HepG2 (cell line): ENCODE measurements around the gene SEZ6. TPM values are rescaled to one million over a fixed set of nuclear protein-coding genes. Genes with fewer than 3 reads are reported as not detected.

Experiments used
- AHR ChIP-seq: IDR thresholded peaks from 2 replicates; pipeline ENCODE4 v1.6.1; 2018; ENCODE audit warnings: missing genetic modification reagents, missing compliant biosample characterization
- BRF2 ChIP-seq: sonication (generic); formaldehyde crosslinking; IDR thresholded peaks from 2 replicates; pipeline ENCODE4 v1.8.1; 2022; ENCODE audit warnings: mild to moderate bottlenecking, missing genetic modification reagents
- CEBPB ChIP-seq: IDR thresholded peaks from 2 replicates; pipeline ENCODE4 v1.6.1; 2011; ENCODE audit warnings: low read depth, low read length, improper control_type of control experiment, borderline replicate concordance
- CHCHD3 ChIP-seq: sonication (generic); formaldehyde crosslinking; IDR thresholded peaks from 2 replicates; pipeline ENCODE4 v1.8.0; 2022; ENCODE audit warnings: mild to moderate bottlenecking, missing genetic modification reagents, moderate library complexity
- ELF1 ChIP-seq: sonication (generic); formaldehyde crosslinking; IDR thresholded peaks from 2 replicates; pipeline ENCODE4 v1.4.0; 2020; ENCODE audit warnings: missing genetic modification reagents
- ESRRA ChIP-seq: sonication (generic); formaldehyde crosslinking; IDR thresholded peaks from 2 replicates; pipeline ENCODE4 v1.5.1; 2020; ENCODE audit warnings: mild to moderate bottlenecking, low read depth, missing genetic modification reagents
- HNRNPUL1 ChIP-seq: fragments of 200-400 bp; formaldehyde crosslinking; IDR thresholded peaks from 2 replicates; pipeline ENCODE4 v1.6.1; 2017; ENCODE audit warnings: low read depth, mild to moderate bottlenecking, low read length, moderate library complexity
- ISL2 ChIP-seq: sonication (generic); formaldehyde crosslinking; IDR thresholded peaks from 2 replicates; pipeline ENCODE4 v1.5.0; 2020; ENCODE audit warnings: missing genetic modification reagents
- KAT7 ChIP-seq: IDR thresholded peaks from 2 replicates; pipeline ENCODE4 v1.6.1; 2018; ENCODE audit warnings: borderline replicate concordance, missing compliant biosample characterization
- MED8 ChIP-seq: sonication (generic); formaldehyde crosslinking; IDR thresholded peaks from 2 replicates; pipeline ENCODE4 v1.8.1; 2023; ENCODE audit warnings: mild to moderate bottlenecking, missing genetic modification reagents; ENCODE audit not compliant: insufficient replicate concordance
- NPAS2 ChIP-seq: sonication (generic); formaldehyde crosslinking; IDR thresholded peaks from 2 replicates; pipeline ENCODE4 v1.8.0; 2022; ENCODE audit warnings: mild to moderate bottlenecking, missing genetic modification reagents, borderline replicate concordance
- PAWR ChIP-seq: sonication (generic); formaldehyde crosslinking; IDR thresholded peaks from 2 replicates; pipeline ENCODE4 v1.4.0; 2020; ENCODE audit warnings: missing genetic modification reagents, mild to moderate bottlenecking, borderline replicate concordance
- POLR2A ChIP-seq, 2 experiments: IDR thresholded peaks; 2 replicates each; pipeline ENCODE4 v1.6.1; 2011; ENCODE audit warnings: low read depth in 2 of 2, low read length in 2 of 2, mild to moderate bottlenecking in 1 of 2, moderate library complexity in 1 of 2; ENCODE audit not compliant: insufficient read depth in 1 of 2
- REXO4 ChIP-seq: sonication (generic); formaldehyde crosslinking; IDR thresholded peaks from 2 replicates; pipeline ENCODE4 v1.8.0; 2022; ENCODE audit warnings: missing genetic modification reagents, mild to moderate bottlenecking, borderline replicate concordance
- SYNCRIP ChIP-seq: fragments of 200-400 bp; formaldehyde crosslinking; IDR thresholded peaks from 2 replicates; pipeline ENCODE4 v1.6.1; 2018; ENCODE audit warnings: mild to moderate bottlenecking, low read depth, low read length; ENCODE audit not compliant: insufficient read depth
- TAF15 ChIP-seq: fragments of 200-400 bp; formaldehyde crosslinking; IDR thresholded peaks from one replicate; pipeline ENCODE4 v1.6.1; 2018; ENCODE audit warnings: mild to moderate bottlenecking, low read depth, low read length; ENCODE audit not compliant: poor library complexity, severe bottlenecking
- TRIM22 ChIP-seq: fragments of 450-650 bp; IDR thresholded peaks from 2 replicates; pipeline ENCODE4 v1.6.1; 2017
- ZFAT ChIP-seq: sonication (generic); formaldehyde crosslinking; conservative IDR thresholded peaks from 2 replicates; pipeline ENCODE4 v1.8.1; 2023; ENCODE audit warnings: missing genetic modification reagents, inconsistent platforms
- ZNF101 ChIP-seq: sonication (generic); formaldehyde crosslinking; IDR thresholded peaks from 2 replicates; pipeline ENCODE4 v1.4.0; 2020; ENCODE audit warnings: mild to moderate bottlenecking, low read depth, missing genetic modification reagents, borderline replicate concordance
- ZNF12 ChIP-seq: sonication (generic); formaldehyde crosslinking; IDR thresholded peaks from 2 replicates; pipeline ENCODE4 v1.5.0; 2020; ENCODE audit warnings: missing genetic modification reagents
- ZNF18 ChIP-seq: sonication (generic); formaldehyde crosslinking; IDR thresholded peaks from 2 replicates; pipeline ENCODE4 v1.8.0; 2022; ENCODE audit warnings: mild to moderate bottlenecking, missing genetic modification reagents; ENCODE audit not compliant: insufficient replicate concordance
- ZNF207 ChIP-seq: fragments of 450-650 bp; IDR thresholded peaks from 2 replicates; pipeline ENCODE4 v1.6.1; 2016; ENCODE audit warnings: antibody characterized with exemption, borderline replicate concordance
- ZNF230 ChIP-seq: sonication (generic); formaldehyde crosslinking; IDR thresholded peaks from 2 replicates; pipeline ENCODE4 v1.4.0; 2020; ENCODE audit warnings: mild to moderate bottlenecking, missing genetic modification reagents
- ZNF264 ChIP-seq: sonication (generic); formaldehyde crosslinking; IDR thresholded peaks from 2 replicates; pipeline ENCODE4 v1.4.0; 2020; ENCODE audit warnings: missing genetic modification reagents
- ZNF292 ChIP-seq: sonication (generic); formaldehyde crosslinking; IDR thresholded peaks from 2 replicates; pipeline ENCODE4 v1.8.1; 2022; ENCODE audit warnings: mild to moderate bottlenecking, low read depth, missing genetic modification reagents, borderline replicate concordance
- ZNF350 ChIP-seq: sonication (generic); formaldehyde crosslinking; IDR thresholded peaks from 2 replicates; pipeline ENCODE4 v1.4.0; 2020; ENCODE audit warnings: mild to moderate bottlenecking, low read depth, missing genetic modification reagents, borderline replicate concordance
- ZNF569 ChIP-seq: sonication (generic); formaldehyde crosslinking; IDR thresholded peaks from 2 replicates; pipeline ENCODE4 v1.5.0; 2020; ENCODE audit warnings: mild to moderate bottlenecking, missing genetic modification reagents, moderate library complexity, borderline replicate concordance
- ZNF724P ChIP-seq: sonication (generic); formaldehyde crosslinking; IDR thresholded peaks from 2 replicates; pipeline ENCODE4 v1.8.0; 2022; ENCODE audit warnings: missing genetic modification reagents, borderline replicate concordance
- ZNF768 ChIP-seq: sonication (generic); formaldehyde crosslinking; IDR thresholded peaks from 2 replicates; pipeline ENCODE4 v1.4.0; 2020; ENCODE audit warnings: missing genetic modification reagents
- ZNF790 ChIP-seq: sonication (generic); formaldehyde crosslinking; IDR thresholded peaks from 2 replicates; pipeline ENCODE4 v1.8.0; 2022; ENCODE audit warnings: missing genetic modification reagents, mild to moderate bottlenecking, borderline replicate concordance
- ZNF878 ChIP-seq: sonication (generic); formaldehyde crosslinking; IDR thresholded peaks from 2 replicates; pipeline ENCODE4 v1.8.1; 2023; ENCODE audit warnings: mild to moderate bottlenecking, missing genetic modification reagents, moderate library complexity
- polyA plus RNA-seq, 8 experiments: library from polyadenylated mRNA; depleted of rRNA in 3 of 8; stranded (reverse) in 7 of 8; unstranded in 1 of 8; fragments of >200 nt; fragmentation: Illumina TruSeq in 4 of 8; extraction: Trizol in 4 of 8; gene quantifications; 2 replicates each; pipeline versions ENCODE4 v1.2.1 to v1.2.3, GENCODE V29; 2011 to 2016; ENCODE audit warnings: low read depth in 4 of 8, missing spikeins in 1 of 8, mixed read lengths in 1 of 8; ENCODE audit not compliant: insufficient read depth in 1 of 8
- total RNA-seq, 5 experiments: library from RNA; depleted of rRNA; stranded (reverse); fragments of >200 nt; fragmentation: Illumina TruSeq; extraction: Trizol; gene quantifications; 2 replicates each; pipeline ENCODE4 v1.2.3, GENCODE V29; 2016; ENCODE audit warnings: low read depth in 1 of 5

Gene SEZ6
- total and polyA plus RNA-seq, 2 of the 13 experiments (the other 11 are each of a cell fraction or from before 2014, with no cell fraction given), result not detected

GRCh38 chr17:28948873-28949184 lies 57.0 kb downstream of the SEZ6 start (continued):
- TF ChIP-seq PAWR (no peak), NPAS2 (CRISPR knock-in tag) (no peak), REXO4 (CRISPR knock-in tag) (no peak), KAT7 (no peak), TRIM22 (no peak), CHCHD3 (CRISPR knock-in tag) (no peak), ZNF350 (CRISPR knock-in tag) (no peak), ISL2 (CRISPR knock-in tag) (no peak), MED8 (CRISPR knock-in tag) (no peak), POLR2A (IDR thresholded peaks at IDR 0.05; ENCODE audit: insufficient read depth in 1 of 2, low read depth in 2 of 2, low read length in 2 of 2) (no peak), AHR (CRISPR knock-in tag) (no peak), ZNF101 (CRISPR knock-in tag) (no peak), ZFAT (no peak), ZNF230 (CRISPR knock-in tag) (0 out of 2 replicates have a peak, but pooled peaks have one; percentile 59), ZNF878 (no peak), ZNF768 (CRISPR knock-in tag) (no peak), ZNF207 (no peak), ZNF12 (CRISPR knock-in tag) (0 out of 2 replicates have a peak, but pooled peaks have one; percentile 11), TAF15 (no peak), ESRRA (CRISPR knock-in tag) (no peak), ZNF790 (CRISPR knock-in tag) (no peak), BRF2 (CRISPR knock-in tag) (0 out of 2 replicates have a peak, but pooled peaks have one; percentile 19), CEBPB (no peak), ZNF724P (CRISPR knock-in tag) (no peak), ZNF18 (CRISPR knock-in tag) (no peak), ELF1 (CRISPR knock-in tag) (no peak), ZNF264 (CRISPR knock-in tag) (no peak), ZNF569 (CRISPR knock-in tag) (no peak), ZNF292 (CRISPR knock-in tag) (no peak), SYNCRIP (no peak), HNRNPUL1 (no peak)
